K562 (cell line): ENCODE measurements around the gene KPTN. TPM values are rescaled to one million over a fixed set of nuclear protein-coding genes. Genes with fewer than 3 reads are reported as not detected.

Experiments used
- CXXC5 ChIP-seq: fragments of 250-450 bp; sonication (Bioruptor Pico); IDR thresholded peaks from 2 replicates; pipeline ENCODE4 v1.8.0; 2022; ENCODE audit warnings: inconsistent platforms, mild to moderate bottlenecking, moderate library complexity
- EGR1 ChIP-seq: fragments of 450-650 bp; conservative IDR thresholded peaks from 2 replicates; pipeline ENCODE4 v1.6.1; 2017; ENCODE audit warnings: mild to moderate bottlenecking
- FOS ChIP-seq: IDR thresholded peaks from 3 replicates; pipeline ENCODE4 v1.6.1; 2011; ENCODE audit not compliant: insufficient read length; ENCODE audit errors: extremely low read depth
- FOXM1 ChIP-seq, 2 experiments: fragments of 450-650 bp in 1 of 2; sonication (generic) in 1 of 2; formaldehyde crosslinking in 1 of 2; IDR thresholded peaks; 2 replicates each; pipeline versions ENCODE4 v1.6.1 to v1.9.0; 2017 to 2022; ENCODE audit warnings: low read depth in 2 of 2, mild to moderate bottlenecking in 2 of 2, missing genetic modification reagents in 1 of 2, moderate library complexity in 1 of 2
- KDM5B ChIP-seq: fragments of 200-600 bp; sonication (generic); IDR thresholded peaks from 2 replicates; pipeline ENCODE4 v1.6.1; 2012; ENCODE audit warnings: low read depth, mild to moderate bottlenecking, moderate library complexity, low read length, control low read depth, inconsistent platforms; ENCODE audit not compliant: insufficient replicate concordance
- MEIS2 ChIP-seq: fragments of 450-650 bp; IDR thresholded peaks from 2 replicates; pipeline ENCODE4 v1.6.1; 2014; ENCODE audit warnings: mild to moderate bottlenecking; ENCODE audit not compliant: partially characterized antibody
- MYBL2 ChIP-seq, 2 experiments: fragments of 450-650 bp in 1 of 2; sonication (generic) in 1 of 2; formaldehyde crosslinking in 1 of 2; IDR thresholded peaks; 2 replicates each; pipeline versions ENCODE4 v1.6.1 to v1.8.1; 2017 to 2022; ENCODE audit warnings: borderline replicate concordance in 1 of 2, inconsistent platforms in 1 of 2, low read depth in 1 of 2, mild to moderate bottlenecking in 1 of 2, missing genetic modification reagents in 1 of 2, moderate library complexity in 1 of 2
- NUFIP1 ChIP-seq: fragments of 450-650 bp; IDR thresholded peaks from 2 replicates; pipeline ENCODE4 v1.6.1; 2018; ENCODE audit not compliant: partially characterized antibody
- SP2 ChIP-seq: IDR thresholded peaks from 2 replicates; pipeline ENCODE4 v1.6.1; 2011; ENCODE audit warnings: mild to moderate bottlenecking, low read depth, low read length, moderate library complexity; ENCODE audit not compliant: poor library complexity, severe bottlenecking; ENCODE audit errors: extremely low read depth
- WHSC1 ChIP-seq: IDR thresholded peaks from one replicate; pipeline ENCODE4 v1.6.1; 2012; ENCODE audit warnings: low read length, control low read depth, inconsistent platforms
- ZBED1 ChIP-seq: IDR thresholded peaks from 2 replicates; pipeline ENCODE4 v1.6.1; 2014
- ZBTB17 ChIP-seq: fragments of 450-650 bp; formaldehyde crosslinking; IDR thresholded peaks from 2 replicates; pipeline ENCODE4 v1.4.0; 2020; ENCODE audit warnings: mild to moderate bottlenecking
- ZFPM2 ChIP-seq: fragments of 250-450 bp; sonication (Bioruptor Pico); IDR thresholded peaks from 2 replicates; pipeline ENCODE4 v1.5.1; 2022; ENCODE audit warnings: mild to moderate bottlenecking
- polyA plus RNA-seq, 8 experiments: library from polyadenylated mRNA; depleted of rRNA in 4 of 8; stranded (reverse) in 5 of 8; unstranded in 3 of 8; fragments of >200 nt; fragmentation: Nextera tagmentation in 2 of 8; fragmentation: Illumina TruSeq in 1 of 8; extraction: Ambion mirVana in 2 of 8; extraction: Trizol in 1 of 8; gene quantifications; 2 replicates each; pipeline versions ENCODE4 v1.2.1 to v1.2.3, GENCODE V29; 2011 to 2014; ENCODE audit warnings: inconsistent platforms in 1 of 8, missing spikeins in 1 of 8
- total RNA-seq, 7 experiments: library from RNA; depleted of rRNA in 6 of 7; stranded (reverse); fragments of >200 nt in 6 of 7; fragmentation: Illumina TruSeq in 2 of 7; extraction: Trizol in 2 of 7; gene quantifications; 2 replicates each; pipeline versions ENCODE4 v1.2.1 to v1.2.3, GENCODE V29; 2011 to 2021; ENCODE audit warnings: low replicate concordance in 1 of 7
- TF ChIP-seq, protein P1 (sequence below): fragments of 200-800 bp; sonication (Bioruptor generic); IDR thresholded peaks from 2 replicates; pipeline ENCODE4 v1.6.1; 2016; ENCODE audit warnings: missing genetic modification characterization, missing compliant biosample characterization
- TF ChIP-seq, protein P2 (sequence below): fragments of 450-650 bp; formaldehyde crosslinking; conservative IDR thresholded peaks from 2 replicates; pipeline ENCODE4 v1.4.0; 2022; ENCODE audit warnings: mild to moderate bottlenecking, missing genetic modification characterization
- TF ChIP-seq, protein P3 (sequence below): sonication (generic); formaldehyde crosslinking; IDR thresholded peaks from 2 replicates; pipeline ENCODE4 v1.8.1; 2023; ENCODE audit warnings: mild to moderate bottlenecking, missing genetic modification reagents
- TF ChIP-seq, protein P4 (sequence below): fragments of 450-650 bp; formaldehyde crosslinking; IDR thresholded peaks from 2 replicates; pipeline ENCODE4 v1.4.0; 2020; ENCODE audit warnings: mild to moderate bottlenecking, moderate library complexity

Gene KPTN
- total and polyA plus RNA-seq, 9 of the 15 experiments (the other 6 are each of a cell fraction or from before 2014, with no cell fraction given): 0.56 to 18.2 (median 8.5) TPM

DNA sequence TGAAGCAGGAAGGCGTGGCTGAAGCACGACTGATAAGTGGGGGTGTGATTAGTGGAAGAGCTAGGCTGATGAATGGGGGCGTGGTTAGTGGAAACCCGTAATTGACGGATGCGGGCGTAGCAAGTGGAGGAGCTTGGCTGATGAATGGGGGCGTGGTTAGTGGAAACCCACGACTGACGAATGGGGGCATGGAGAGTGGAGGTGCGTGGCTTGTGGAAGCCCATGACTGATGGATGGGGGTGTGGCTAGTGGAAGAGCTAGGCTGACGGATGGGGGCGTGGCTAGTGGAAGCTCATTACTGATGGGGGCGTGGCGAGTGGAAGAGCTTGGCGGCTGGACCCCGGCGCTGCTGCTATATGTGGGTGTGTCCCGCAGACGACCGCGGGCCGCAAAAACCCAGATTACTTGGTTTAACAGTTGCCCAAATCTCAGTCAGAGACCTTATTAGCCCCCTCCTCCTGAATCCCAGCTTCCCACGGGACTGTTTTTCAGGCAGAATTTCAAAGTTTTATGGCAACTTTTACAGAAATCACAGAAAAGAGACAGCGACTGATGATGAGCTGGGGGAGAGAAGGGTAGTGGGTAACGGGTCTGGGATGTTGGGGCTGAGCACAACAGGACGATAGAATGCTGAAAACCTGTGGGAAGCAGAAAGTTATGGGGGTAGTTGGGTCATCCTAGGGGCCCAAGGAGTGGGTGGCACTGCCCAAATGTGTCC, 55.7 kb downstream of the KPTN start (continued):
- TF ChIP-seq, protein P1, sequence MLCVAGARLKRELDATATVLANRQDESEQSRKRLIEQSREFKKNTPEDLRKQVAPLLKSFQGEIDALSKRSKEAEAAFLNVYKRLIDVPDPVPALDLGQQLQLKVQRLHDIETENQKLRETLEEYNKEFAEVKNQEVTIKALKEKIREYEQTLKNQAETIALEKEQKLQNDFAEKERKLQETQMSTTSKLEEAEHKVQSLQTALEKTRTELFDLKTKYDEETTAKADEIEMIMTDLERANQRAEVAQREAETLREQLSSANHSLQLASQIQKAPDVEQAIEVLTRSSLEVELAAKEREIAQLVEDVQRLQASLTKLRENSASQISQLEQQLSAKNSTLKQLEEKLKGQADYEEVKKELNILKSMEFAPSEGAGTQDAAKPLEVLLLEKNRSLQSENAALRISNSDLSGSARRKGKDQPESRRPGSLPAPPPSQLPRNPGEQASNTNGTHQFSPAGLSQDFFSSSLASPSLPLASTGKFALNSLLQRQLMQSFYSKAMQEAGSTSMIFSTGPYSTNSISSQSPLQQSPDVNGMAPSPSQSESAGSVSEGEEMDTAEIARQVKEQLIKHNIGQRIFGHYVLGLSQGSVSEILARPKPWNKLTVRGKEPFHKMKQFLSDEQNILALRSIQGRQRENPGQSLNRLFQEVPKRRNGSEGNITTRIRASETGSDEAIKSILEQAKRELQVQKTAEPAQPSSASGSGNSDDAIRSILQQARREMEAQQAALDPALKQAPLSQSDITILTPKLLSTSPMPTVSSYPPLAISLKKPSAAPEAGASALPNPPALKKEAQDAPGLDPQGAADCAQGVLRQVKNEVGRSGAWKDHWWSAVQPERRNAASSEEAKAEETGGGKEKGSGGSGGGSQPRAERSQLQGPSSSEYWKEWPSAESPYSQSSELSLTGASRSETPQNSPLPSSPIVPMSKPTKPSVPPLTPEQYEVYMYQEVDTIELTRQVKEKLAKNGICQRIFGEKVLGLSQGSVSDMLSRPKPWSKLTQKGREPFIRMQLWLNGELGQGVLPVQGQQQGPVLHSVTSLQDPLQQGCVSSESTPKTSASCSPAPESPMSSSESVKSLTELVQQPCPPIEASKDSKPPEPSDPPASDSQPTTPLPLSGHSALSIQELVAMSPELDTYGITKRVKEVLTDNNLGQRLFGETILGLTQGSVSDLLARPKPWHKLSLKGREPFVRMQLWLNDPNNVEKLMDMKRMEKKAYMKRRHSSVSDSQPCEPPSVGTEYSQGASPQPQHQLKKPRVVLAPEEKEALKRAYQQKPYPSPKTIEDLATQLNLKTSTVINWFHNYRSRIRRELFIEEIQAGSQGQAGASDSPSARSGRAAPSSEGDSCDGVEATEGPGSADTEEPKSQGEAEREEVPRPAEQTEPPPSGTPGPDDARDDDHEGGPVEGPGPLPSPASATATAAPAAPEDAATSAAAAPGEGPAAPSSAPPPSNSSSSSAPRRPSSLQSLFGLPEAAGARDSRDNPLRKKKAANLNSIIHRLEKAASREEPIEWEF (CRISPR knock-in tag): no peak
- TF ChIP-seq EGR1 (peak; percentile 48; the same call in 1 of the 2 replicates), CXXC5 (peak; percentile 60), FOS (peak; percentile 27), KDM5B (no peak), ZFPM2 (no peak), ZBED1 (no peak), NUFIP1 (no peak), ZBTB17 (CRISPR knock-in tag) (no peak), MYBL2 (IDR thresholded peaks at IDR 0.05; ENCODE audit: low read depth) (no peak), MYBL2 (CRISPR knock-in tag; IDR thresholded peaks at IDR 0.05; ENCODE audit: borderline replicate concordance) (no peak), SP2 (no peak), WHSC1 (no peak), FOXM1 (IDR thresholded peaks at IDR 0.05; ENCODE audit: low read depth) (no peak), FOXM1 (CRISPR knock-in tag; IDR thresholded peaks at IDR 0.05; ENCODE audit: low read depth) (no peak), MEIS2 (peak; percentile 88)
- TF ChIP-seq, protein P2, sequence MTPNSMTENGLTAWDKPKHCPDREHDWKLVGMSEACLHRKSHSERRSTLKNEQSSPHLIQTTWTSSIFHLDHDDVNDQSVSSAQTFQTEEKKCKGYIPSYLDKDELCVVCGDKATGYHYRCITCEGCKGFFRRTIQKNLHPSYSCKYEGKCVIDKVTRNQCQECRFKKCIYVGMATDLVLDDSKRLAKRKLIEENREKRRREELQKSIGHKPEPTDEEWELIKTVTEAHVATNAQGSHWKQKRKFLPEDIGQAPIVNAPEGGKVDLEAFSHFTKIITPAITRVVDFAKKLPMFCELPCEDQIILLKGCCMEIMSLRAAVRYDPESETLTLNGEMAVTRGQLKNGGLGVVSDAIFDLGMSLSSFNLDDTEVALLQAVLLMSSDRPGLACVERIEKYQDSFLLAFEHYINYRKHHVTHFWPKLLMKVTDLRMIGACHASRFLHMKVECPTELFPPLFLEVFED (CRISPR knock-in tag): 0 out of 2 replicates have a peak, but pooled peaks have one; percentile 27
- TF ChIP-seq, protein P3, sequence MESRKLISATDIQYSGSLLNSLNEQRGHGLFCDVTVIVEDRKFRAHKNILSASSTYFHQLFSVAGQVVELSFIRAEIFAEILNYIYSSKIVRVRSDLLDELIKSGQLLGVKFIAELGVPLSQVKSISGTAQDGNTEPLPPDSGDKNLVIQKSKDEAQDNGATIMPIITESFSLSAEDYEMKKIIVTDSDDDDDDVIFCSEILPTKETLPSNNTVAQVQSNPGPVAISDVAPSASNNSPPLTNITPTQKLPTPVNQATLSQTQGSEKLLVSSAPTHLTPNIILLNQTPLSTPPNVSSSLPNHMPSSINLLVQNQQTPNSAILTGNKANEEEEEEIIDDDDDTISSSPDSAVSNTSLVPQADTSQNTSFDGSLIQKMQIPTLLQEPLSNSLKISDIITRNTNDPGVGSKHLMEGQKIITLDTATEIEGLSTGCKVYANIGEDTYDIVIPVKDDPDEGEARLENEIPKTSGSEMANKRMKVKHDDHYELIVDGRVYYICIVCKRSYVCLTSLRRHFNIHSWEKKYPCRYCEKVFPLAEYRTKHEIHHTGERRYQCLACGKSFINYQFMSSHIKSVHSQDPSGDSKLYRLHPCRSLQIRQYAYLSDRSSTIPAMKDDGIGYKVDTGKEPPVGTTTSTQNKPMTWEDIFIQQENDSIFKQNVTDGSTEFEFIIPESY: 0 out of 2 replicates have a peak, but pooled peaks have one; percentile 40
- TF ChIP-seq, protein P4, sequence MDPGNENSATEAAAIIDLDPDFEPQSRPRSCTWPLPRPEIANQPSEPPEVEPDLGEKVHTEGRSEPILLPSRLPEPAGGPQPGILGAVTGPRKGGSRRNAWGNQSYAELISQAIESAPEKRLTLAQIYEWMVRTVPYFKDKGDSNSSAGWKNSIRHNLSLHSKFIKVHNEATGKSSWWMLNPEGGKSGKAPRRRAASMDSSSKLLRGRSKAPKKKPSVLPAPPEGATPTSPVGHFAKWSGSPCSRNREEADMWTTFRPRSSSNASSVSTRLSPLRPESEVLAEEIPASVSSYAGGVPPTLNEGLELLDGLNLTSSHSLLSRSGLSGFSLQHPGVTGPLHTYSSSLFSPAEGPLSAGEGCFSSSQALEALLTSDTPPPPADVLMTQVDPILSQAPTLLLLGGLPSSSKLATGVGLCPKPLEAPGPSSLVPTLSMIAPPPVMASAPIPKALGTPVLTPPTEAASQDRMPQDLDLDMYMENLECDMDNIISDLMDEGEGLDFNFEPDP (CRISPR knock-in tag): no peak
